Fibroblast of mammary gland (primary cell): ENCODE data around the gene LRP1-AS.
A peak's percentile ranks its signal among the peaks of the same experiment; 100 is the strongest.

Source experiments
- DNase-seq: peaks from one replicate; pipeline ENCODE4 v3.0.0-alpha.2; 2010; ENCODE audit warnings: low read depth
- H3K4me3 ChIP-seq: 2 replicates; pipeline ENCODE4 v1.5.1; 2011; ENCODE audit warnings: low read depth, mild to moderate bottlenecking, low read length, moderate library complexity; ENCODE audit not compliant: control insufficient read depth
- TF ChIP-seq, protein P1 (sequence below): conservative IDR thresholded peaks from 2 replicates; pipeline ENCODE4 v1.5.1; 2011; ENCODE audit warnings: low read depth, low read length, inconsistent platforms; ENCODE audit not compliant: control insufficient read depth, insufficient read depth

LRP1-AS gene

DNA sequence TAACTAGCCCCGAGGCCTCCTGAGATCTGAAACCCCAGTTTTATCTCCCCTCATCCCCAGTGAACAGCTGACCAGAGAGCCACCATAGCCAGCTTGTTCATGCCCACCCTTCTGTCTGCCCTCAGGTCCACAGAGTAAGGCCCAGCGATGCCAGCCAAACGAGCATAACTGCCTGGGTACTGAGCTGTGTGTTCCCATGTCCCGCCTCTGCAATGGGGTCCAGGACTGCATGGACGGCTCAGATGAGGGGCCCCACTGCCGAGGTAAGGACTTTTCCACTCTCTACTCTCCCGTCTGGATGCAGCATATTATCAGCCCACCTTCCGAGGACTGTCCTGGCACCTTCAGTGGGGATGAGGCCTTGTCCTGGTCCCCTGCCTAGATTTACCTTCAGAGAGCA lies 6.2 kb downstream of the LRP1-AS start:
- H3K4me3 ChIP-seq, result no peak overlapping the region
- DNase-seq, result no peak
- TF ChIP-seq, protein P1, sequence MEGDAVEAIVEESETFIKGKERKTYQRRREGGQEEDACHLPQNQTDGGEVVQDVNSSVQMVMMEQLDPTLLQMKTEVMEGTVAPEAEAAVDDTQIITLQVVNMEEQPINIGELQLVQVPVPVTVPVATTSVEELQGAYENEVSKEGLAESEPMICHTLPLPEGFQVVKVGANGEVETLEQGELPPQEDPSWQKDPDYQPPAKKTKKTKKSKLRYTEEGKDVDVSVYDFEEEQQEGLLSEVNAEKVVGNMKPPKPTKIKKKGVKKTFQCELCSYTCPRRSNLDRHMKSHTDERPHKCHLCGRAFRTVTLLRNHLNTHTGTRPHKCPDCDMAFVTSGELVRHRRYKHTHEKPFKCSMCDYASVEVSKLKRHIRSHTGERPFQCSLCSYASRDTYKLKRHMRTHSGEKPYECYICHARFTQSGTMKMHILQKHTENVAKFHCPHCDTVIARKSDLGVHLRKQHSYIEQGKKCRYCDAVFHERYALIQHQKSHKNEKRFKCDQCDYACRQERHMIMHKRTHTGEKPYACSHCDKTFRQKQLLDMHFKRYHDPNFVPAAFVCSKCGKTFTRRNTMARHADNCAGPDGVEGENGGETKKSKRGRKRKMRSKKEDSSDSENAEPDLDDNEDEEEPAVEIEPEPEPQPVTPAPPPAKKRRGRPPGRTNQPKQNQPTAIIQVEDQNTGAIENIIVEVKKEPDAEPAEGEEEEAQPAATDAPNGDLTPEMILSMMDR, result no peak

DNA sequence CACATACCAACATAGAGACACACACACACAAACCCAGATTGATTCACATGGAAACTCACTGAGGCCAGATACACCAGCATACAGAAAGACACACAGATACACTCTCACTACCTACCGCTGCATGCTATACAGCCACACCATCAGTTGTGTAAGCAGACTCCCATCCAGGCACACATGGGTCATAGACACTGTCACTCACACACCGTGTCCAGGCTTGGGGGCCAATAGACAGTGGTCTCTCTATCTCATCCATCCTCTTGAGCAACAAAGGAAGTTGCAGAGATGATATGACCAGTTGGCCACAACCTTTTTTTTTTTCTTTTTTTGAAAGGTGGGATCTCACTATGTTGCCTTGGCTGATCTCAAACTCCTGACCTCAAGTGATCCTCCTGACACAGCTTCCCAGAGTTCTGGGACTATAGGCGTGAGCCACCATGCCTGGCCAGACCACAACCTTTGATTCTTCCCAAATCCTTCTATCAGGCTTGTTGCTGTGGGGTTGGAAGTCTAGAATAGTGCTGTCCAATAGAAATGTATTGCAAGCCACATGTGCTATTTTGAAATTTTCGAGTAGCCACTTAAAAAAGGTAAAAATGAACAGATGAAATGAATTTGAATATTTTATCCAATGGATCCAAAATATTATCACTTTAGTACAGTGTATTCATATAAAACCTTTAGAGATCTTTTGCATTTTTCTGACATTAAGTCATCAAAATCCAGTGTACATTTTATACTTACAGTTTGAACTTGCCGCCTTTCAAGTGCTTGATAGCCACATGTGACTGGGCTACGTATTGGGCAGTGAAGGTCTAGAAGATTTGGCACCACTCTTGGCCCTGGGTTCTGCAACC lies 7.4 kb downstream of the LRP1-AS start:
- no peak overlapping the region for H3K4me3 ChIP-seq
- DNase-seq, result peak; percentile 67
- TF ChIP-seq, protein P1, result no peak

DNA sequence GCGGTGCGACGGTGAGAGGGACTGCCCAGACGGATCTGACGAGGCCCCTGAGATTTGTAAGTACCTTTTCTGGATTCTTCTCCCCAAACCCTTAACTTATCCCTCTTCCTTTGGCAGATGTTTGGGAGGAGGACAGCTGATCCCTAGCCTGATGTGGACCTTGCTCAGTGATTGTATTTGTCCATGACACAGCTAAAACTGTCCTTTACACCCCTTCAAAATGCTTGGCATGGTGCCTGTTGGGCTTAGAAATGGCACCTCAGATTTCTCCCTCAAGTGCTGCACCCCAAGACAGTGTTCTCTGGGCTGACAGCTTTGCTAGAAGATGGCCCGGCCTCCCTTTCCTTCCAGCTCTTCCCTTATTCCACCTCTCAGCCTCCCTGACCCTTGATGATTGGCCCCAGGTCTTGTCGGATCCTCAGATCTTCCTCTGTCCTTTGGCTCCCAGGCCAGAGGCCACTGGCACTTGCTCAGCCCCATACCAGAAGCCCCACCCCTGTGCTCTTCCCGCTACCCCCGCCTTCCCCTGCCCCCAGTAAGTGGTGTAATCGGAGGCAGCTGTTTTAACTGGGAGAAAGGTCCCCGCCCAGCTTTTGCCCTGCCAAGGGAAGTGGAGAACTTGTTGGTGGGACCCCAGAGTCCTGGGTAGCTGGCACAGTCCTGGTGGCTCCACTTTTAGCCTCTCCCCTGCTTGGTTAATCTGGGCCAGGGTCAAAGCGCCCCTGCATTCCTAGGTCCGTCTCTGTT lies 8.7 kb downstream of the LRP1-AS start:
- no peak overlapping the region for H3K4me3 ChIP-seq
- peak; percentile 77 for DNase-seq
- TF ChIP-seq, protein P1, result no peak

DNA sequence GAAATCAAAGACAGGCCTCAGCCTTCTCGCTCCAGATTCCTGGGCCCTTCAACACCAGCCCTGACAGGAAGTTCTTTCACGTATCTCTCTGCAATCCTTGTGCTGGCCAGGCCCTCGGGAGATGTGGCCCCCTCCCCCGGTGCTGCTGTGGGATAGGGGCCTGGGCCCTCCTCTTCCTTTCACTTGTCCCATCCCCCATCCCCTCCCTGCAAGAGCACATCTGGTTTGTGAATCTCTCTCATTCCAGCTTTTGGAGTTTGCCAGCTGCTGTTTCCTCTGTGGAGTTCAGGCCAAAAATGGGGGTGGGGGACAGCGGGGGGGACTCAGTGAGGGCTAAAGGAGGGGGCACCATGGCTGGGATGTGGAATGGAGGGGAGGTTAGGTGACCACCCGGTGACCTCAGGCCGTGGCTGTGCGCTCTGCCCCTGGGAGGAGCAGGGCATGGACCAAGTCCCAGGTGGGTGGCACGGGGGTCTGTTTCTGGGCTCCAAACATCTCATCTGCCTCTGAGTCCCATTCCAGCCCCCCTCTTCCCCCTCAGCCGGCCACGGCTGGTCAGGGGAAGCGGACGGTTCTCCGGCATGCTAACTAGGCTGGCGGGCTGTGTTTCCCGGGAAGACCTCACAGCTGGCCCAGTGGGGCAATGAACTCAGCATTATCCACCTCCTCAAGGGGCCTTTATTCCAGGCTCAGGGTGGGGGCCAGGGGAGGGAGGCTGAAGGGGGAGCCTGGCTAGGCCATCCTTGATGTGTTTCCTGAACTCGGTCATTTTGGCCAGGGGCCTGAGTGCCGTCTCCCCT lies 11.7 kb downstream of the LRP1-AS start:
- DNase-seq, result peak; percentile 81
- TF ChIP-seq, protein P1, result no peak
- H3K4me3 ChIP-seq, result peak overlapping the region; percentile 29

DNA sequence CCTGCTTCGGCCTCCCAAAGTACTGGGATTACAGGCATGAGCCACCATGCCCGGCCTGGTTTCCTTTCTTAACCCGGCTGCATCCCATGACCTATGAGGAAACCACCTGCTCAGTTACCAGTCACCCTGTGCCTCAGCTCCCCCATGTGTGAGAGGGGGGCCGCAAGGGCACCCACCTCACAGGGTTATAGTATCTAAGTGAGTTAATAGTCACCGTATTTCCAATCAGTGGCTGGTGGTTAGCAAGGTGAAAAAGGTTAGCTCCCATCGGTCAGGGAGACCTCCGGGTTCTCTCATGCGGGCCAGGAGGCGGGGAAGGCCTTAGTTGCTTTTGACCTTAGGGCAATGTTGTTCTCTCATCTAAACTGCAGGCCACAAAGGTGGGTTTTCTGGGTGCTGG lies 12.5 kb downstream of the LRP1-AS start:
- no peak overlapping the region for H3K4me3 ChIP-seq
- DNase-seq, result peak; percentile 54
- TF ChIP-seq, protein P1, result no peak

DNA sequence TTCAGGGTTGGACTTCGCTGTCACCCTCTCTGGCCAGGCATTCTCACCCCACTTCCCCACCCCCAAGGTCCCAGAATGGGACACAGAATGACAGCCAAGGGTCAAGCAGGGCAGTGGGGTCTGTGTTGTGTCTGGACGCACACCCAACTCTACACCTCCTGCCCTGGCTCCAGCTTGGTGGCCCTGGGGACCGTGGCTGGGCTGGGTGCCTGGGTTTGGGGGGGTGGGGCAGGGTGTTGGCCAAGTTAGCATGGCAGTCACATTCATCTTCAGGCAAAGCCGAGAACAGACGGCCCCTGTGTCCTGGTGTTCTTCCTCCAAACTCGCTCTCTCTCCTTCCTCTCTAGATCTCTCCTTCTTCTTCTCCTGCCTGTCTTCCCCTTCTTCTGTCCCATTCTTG lies 13.5 kb downstream of the LRP1-AS start:
- TF ChIP-seq, protein P1, result no peak
- no peak for DNase-seq
- peak overlapping the region; percentile 21 for H3K4me3 ChIP-seq
